ENCODE measurements around the gene SRPK2.

The SRPK2 gene

GRCh38 chr7:105229641-105230040, 159.1 kb downstream of the SRPK2 start:
- FAIRE-seq, result no peak
- no peak for DNase-seq (ENCODE audit: insufficient read length, low spot score)

- FAIRE-seq, result no peak
- DNase-seq (ENCODE audit: insufficient read length, low spot score), result no peak
These were observed 160.2 kb downstream of the SRPK2 start for GRCh38 chr7:105228555-105228954.

DNA sequence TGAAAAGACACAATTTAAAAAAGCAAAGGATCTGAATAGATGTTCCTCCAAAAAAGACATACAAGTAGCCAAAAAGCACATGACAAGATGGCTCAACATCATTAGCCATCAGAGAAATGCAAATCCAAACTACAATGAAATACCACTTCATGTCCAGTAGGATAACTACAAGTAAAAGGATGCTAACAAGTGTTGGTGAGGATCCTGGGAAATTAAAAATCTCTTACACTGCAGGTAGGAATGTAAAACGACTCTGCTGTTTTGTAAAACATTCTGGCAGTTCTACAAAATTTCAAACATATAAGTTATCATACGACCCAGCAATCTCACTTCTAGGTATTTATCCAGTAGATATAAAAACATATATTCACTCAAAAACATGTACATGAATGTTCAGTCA, 161.3 kb downstream of the SRPK2 start:
- FAIRE-seq, result no peak
- no peak for DNase-seq (ENCODE audit: insufficient read length, low spot score)

DNA sequence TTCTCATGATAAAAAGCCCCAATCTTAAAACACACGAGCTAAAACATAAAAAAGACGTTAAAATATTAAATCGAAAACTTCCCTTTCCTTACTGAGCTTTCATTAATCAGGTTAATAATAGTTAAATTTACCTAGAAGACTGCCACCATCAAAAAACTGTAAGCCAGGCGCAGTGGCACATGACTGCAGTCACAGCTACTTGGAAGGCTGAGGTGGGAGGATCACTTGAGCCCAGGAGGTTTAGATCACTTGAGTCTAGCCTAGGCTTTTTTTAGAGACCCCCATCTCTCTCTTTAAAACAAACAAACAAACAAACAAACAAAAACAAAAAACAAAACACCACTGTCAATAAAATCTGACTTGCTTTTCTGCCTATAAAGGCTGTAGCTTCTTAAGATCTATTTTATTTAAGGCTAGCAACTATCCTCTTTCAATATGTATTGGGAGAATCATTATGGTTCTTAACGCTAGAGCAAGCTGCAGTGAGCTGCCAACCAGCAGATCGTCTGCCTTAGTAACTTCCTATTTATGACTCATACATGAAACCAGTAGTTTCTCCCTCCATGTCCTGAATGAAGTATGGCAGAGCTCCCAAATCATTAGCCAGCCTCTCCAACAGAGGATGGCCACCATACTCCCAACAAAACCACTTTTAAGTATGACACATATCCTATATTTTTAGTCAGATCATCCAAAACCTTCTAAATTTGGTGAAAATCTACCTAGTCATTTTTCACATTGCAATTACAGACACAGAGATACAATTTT, 163.7 kb downstream of the SRPK2 start:
- FAIRE-seq, result peak; percentile 96
- peak; percentile 21 for DNase-seq (ENCODE audit: insufficient read length, low spot score)

- FAIRE-seq (no peak), DNase-seq (ENCODE audit: insufficient read length, low spot score) (no peak)
These were observed 165.8 kb downstream of the SRPK2 start for GRCh38 chr7:105222953-105223352.

DNA sequence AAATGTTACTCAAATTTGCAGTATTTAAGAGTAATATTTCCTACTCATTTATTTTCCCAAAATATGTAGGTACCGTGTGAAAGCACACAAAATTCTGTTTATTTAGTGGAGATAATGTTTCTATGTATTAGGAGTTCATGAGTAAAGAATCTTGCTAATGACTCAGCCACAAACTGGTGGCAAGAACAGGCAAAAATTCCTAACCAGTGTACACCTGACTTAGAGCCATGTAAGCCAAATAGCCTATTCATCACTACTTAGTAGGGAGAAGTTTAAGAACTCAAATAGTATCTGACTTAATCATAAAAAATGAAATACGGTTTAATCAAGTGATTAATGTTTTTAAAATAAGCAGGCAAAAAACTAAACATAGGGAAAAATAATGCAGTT, 169.0 kb downstream of the SRPK2 start:
- DNase-seq (ENCODE audit: insufficient read length, low spot score), result no peak

DNA sequence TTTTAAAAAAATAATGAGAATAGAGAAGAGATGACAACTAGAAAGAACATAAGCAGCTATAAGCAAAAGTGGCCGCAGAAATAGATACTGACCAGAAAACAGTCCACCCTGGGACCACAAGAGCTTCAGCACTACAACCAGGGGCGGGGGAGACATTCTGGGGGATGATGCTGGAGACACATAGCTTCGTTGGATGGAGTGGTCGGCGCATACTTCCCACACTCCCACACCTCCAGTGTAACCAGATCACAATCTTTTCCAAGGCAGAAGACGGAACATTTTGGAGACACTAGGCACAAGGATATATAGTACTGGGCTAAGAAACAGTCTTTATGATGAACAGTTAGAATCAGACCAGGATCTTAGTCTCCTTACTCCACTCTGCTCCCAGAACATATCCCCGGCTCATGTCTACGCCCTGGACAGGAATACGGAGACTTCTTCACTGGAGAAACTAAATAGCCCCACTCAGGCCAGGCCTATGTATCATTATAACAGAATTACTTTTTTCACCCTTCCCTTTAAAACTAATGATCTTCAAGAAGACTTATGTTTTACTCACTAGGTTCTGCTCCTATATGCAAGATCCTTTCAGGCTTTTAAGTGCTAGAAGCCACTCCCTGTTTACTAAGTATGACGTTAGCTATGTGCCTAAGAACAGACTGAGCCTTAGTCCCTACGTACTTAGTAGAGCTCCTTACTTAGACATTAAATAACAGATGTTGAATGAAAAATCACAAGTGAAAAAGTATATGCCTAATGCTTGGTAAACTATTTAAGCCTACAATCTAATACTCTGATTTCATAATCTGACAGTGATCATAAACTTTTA, 169.6 kb downstream of the SRPK2 start:
- no peak for DNase-seq (ENCODE audit: insufficient read length, low spot score)
- peak; percentile 37 for FAIRE-seq

More for the DNA sequence above, 169.0 kb downstream of the SRPK2 start:
- FAIRE-seq, result no peak

DNA sequence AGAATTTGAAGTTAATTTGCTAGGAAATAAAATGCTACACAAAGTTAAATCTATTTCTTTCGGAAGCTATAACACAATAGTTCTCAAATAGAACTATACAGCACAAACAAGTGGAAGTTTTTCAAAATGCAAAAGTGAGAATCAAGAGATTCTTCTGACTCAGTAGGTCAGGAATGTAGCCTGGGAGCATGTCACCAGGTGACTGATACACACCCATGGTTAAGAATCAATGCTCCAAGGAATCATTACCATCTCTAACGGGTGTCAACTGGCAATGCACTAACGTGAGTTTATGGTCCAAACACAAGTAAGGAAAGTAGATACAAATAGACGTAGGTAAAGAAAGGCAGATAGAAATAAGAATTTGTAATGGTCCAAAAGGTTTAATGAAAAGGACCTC, 170.5 kb downstream of the SRPK2 start:
- DNase-seq (ENCODE audit: insufficient read length, low spot score) (no peak), FAIRE-seq (no peak)

GRCh38 chr7:105216786-105217185, 171.9 kb downstream of the SRPK2 start:
- DNase-seq (ENCODE audit: insufficient read length, low spot score) (no peak), FAIRE-seq (no peak)

DNA sequence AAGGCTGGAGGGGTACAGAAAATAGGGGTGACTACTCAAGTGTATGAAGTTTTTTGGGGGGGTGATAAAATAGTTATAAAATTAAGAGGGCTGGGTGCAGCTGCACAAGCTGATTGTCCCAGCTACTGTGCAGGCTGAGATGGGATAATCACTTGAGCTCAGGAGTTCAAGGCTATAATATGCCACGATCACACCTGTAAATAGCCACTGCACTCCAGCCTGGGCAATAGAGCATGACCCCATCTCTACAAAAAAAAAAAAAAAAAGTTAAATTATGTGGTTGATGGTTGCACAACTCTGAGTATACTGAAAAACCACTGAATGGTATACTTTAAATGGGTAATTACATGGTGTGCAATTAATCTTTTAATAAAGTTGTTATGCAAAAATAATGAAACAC, 172.9 kb downstream of the SRPK2 start:
- FAIRE-seq, result no peak
- DNase-seq (ENCODE audit: insufficient read length, low spot score), result no peak

GRCh38 chr7:105215182-105215581, 173.5 kb downstream of the SRPK2 start:
- FAIRE-seq (no peak), DNase-seq (ENCODE audit: insufficient read length, low spot score) (no peak)

- DNase-seq (ENCODE audit: insufficient read length, low spot score) (no peak), FAIRE-seq (no peak)
These were observed 175.1 kb downstream of the SRPK2 start for GRCh38 chr7:105213611-105214010.

DNA sequence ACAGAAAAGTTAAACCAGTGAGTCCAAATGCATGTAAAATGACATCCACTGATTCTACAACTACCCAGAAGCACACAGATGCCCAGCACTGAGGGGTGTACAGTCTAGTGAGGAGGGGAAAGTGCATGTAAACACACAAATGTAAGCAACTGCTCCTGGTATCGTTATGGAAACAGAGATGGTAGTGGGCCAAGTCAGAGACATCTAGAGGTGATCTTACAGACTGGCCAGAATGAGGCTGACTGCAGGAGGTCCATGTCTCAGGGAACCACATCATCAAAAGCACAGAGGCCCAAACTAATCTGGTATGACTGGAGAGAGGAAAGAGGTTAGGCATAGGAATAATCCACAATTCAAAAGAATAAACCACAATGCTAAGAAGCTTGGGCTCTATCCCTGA, 176.5 kb downstream of the SRPK2 start:
- DNase-seq (ENCODE audit: insufficient read length, low spot score) (no peak), FAIRE-seq (no peak)

DNA sequence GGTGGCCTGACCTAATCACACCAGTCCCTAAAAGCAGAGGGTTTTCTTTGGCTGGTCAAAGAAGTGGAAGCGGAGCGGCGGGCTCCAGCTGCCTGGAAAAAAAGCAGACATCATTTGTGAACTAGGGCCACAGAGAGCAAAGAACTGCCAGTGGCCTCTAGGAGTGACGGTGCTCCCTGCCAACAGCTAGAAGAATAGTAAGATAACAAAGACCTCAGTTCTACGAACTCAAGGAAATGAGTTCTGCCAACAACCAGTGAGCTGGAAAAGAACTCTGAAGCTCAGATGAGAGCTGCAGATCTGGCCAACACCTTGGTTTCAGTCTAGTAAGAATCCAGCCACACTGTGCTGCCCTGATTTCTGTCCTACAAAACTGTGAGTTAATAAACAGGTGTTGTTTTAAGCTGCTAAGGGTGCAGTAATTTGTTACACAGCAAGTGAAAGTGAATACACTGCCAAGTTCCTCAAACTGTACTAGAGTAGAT, 178.0 kb downstream of the SRPK2 start:
- FAIRE-seq (peak; percentile 96), DNase-seq (ENCODE audit: insufficient read length, low spot score) (peak; percentile 14)

GRCh38 chr7:105209870-105210269, 178.9 kb downstream of the SRPK2 start:
- peak; percentile 75 for FAIRE-seq
- no peak for DNase-seq (ENCODE audit: insufficient read length, low spot score)

DNA sequence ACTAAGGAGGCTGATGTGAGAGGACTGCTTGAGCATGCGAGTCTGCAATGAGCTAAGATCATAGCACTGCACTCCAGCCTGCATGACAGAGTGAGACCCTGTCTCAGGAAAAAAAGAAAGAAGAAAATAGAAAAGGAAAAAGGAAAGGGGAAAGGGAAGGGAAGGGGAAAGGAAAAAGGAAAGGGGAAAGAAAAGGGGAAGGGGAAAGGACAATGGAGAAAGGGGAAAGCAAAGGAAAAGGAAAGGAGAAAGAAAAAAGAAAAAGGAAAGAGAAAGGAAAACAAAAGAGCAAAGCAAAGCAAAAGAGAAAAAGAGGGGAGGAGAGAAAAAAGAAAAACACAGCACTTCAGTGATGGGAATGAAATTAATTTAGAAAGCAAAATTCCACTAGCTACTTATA, 179.3 kb downstream of the SRPK2 start:
- FAIRE-seq (peak; percentile 14), DNase-seq (ENCODE audit: insufficient read length, low spot score) (no peak)

DNA sequence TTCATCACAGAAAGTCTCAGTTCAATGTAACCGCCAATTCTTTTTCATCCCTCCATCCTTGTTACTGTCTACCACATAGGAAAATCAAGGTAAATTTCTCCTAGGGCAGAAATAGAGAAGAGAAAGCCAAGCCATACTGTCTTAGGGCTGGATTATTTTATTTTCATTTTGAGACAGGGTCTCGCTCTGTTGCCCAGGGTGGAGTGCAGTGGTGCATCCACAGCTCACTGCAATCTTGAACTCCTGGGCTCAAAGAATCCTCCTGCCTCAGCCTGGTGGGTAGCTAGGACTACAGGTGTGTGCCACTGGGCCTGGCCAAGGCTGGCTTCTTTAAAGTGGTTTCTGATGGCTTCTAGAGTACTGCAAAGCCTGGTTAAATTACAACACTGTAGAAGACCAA, 181.7 kb downstream of the SRPK2 start:
- DNase-seq (ENCODE audit: insufficient read length, low spot score), result no peak
- FAIRE-seq, result peak; percentile 14

DNA sequence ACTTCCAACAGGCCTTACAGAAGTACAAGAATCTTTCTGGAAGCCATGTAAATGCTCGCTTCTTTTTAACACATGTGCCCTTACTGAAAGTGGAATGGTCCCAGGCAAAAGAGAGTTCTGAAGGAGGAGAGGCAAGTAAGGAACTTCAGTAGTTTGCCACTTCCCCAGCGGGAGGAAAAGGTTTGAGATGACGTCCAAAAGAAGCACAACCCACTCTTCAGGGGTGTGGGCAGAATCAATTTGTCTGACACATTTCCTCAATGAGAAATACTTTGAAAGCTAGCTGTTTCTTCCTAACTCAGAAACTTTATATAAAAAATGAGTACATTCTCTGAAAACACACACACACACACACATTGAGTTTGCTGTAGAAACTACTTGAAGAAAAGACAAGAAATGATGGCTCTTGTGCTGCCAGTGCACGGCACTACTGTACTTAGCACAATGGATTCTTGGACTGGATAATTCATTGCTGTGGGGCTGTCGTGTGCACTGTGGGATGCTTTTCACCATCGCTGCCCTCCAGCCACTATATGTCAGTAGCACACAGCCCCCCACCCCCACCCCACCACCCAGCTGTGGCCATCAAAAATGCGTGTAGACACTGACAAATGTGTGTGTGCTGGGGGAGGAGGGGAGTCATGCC, 183.0 kb downstream of the SRPK2 start:
- no peak for DNase-seq (ENCODE audit: insufficient read length, low spot score)
- FAIRE-seq, result no peak

- FAIRE-seq (no peak), DNase-seq (ENCODE audit: insufficient read length, low spot score) (no peak)
These were observed 183.8 kb downstream of the SRPK2 start for GRCh38 chr7:105204953-105205352.

- DNase-seq (ENCODE audit: insufficient read length, low spot score) (no peak), FAIRE-seq (no peak)
These were observed 184.2 kb downstream of the SRPK2 start for GRCh38 chr7:105204520-105204919.

DNA sequence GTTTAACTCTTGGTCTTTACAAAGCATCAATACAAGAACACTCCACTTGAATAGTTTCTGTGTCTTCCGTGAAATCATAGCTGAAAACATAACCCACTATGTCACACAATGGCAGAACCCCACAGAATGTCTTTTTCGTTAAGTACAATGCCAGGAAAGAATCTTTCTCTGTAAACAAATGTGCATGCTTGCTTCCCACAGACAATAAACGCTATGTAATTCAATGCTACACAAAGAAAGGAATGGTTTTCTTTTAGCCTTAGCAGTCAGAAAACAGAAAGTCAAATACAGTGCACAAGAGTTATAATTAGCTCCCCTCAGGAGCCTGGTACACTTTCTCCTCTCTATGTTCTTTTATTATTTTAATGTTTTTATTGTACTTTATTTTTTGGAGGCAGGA, 186.1 kb downstream of the SRPK2 start:
- no peak for FAIRE-seq
- DNase-seq (ENCODE audit: insufficient read length, low spot score), result no peak
